ENCODE data around the gene FARS2.

The FARS2 gene

DNA sequence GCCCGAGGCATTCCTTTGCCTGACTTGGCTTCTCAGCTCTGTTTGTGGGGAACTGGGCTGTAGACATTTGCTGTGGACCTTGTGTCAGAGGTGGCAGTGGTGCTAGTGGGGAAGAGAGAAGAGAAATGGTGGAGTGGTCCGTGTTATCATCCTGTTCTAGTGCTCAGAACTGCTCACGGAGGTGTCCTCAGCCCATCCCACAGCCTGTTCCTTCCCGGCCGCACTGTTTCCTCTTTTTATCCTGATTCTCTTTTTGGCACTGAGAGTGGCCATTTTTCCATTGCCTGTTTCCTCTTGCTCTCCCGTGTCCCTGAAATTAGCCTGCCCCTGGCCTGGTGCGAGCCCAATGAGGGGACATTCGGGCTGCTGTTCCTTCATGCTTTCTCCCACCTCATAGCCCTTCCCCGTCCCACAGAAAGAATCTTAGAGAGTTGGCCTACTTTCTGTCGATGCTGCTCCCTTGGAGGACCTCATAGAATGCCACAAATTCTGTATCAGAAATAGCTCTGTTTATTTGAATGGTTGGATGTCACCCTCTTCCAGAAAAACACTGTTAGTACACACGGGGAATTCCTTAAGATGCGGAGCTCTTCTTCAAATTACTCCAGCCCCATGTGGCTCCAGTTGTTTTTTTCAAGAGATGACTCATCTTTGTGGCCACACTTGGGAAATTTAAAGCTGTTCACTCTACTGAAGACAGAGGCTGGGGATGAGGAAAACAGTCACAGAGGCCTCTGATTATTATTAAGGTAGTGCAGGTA, 26.1 kb downstream of the FARS2 start:
- DNase-seq (ENCODE audit: low spot score), result no peak

DNA sequence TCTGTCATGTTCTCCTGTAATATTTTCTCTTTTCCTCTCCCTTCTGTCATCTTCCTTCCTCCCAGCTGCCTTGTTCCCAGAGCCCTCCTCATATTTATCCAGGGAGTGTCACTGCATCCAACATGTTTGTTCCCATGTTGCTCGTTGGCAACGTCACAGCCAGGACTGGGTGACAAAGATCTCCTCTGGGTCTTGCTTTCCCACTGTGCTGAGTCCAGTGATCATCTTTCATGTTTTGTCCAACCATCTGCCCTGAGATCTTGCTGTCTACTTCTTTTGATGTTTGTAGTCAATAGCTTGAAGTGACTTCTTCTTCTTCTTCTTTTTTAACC, 26.6 kb downstream of the FARS2 start:
- no peak for DNase-seq (ENCODE audit: low spot score)

DNA sequence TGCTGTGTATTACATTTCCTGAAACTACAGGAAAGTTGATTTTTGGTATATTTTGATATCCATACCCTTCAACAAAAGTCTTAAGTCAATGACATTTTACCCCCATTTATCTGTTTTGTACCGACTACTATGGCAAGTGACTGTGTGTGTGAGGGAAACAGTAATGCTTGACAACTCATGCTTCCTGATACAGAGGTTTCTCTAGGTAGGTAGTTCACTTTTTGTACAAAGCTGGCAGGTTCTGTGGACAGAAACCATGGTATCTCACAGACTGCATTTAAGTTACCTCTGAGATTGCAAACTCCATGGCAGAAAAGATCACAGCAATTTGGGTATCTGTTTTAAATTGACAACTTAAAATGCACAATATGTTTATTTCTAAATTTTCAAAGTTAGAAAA, 28.8 kb downstream of the FARS2 start:
- DNase-seq (ENCODE audit: low spot score), result no peak

GRCh38 chr6:5290500-5290899, 29.2 kb downstream of the FARS2 start:
- DNase-seq (ENCODE audit: low spot score), result no peak

- peak; percentile 12 for DNase-seq (ENCODE audit: low spot score)
Observed at GRCh38 chr6:5292154-5292553, 30.8 kb downstream of the FARS2 start.

DNA sequence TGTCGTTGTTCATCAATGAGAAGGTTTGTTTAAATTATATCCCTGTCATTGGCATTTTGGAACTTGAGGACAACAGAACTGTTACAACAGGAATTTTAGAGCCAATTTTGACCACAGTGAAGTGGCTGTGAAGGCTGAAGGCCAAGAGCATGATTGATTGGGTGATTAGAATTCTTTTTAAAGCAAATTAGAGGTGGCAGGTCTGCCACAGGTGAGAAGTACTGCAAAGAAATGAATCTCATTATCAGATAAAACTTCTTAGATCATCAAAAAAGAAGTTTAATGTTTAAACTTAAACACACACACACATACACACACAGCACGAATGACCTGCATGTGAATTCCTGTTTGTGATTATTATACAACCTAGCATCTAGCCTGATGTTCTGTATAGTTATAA, 32.4 kb downstream of the FARS2 start:
- no peak for DNase-seq (ENCODE audit: low spot score)

- DNase-seq (ENCODE audit: low spot score), result no peak
Observed at GRCh38 chr6:5294392-5295211, 33.3 kb downstream of the FARS2 start.

- DNase-seq (ENCODE audit: low spot score), result no peak
Observed at GRCh38 chr6:5295623-5296022, 34.3 kb downstream of the FARS2 start.

DNA sequence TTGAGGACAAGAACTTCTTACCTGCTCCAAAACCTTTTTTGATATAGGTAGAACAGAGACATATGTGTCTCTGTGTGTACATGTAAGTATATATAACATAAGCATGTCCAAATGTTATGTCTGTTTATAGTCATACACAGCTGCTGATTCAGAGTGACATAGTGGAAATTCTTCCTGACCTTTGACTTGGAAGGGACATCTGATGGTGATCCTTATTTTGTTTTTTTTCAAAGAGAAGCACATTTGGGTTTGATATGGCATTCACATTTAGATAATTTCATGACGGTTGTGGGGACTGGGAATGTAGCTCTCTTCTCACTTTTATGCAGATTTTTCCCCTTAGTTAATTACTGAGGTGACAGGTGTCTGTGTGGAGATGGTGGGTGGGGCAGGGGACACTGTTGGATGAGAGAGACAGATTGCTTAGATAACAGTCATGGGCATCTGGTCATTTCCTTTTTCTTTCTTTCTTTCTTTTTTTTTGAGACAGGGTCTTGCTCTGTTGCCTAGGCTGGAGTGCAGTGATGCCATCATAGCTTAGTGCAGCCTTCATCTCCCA, 39.0 kb downstream of the FARS2 start:
- peak; percentile 18 for DNase-seq (ENCODE audit: low spot score)

DNA sequence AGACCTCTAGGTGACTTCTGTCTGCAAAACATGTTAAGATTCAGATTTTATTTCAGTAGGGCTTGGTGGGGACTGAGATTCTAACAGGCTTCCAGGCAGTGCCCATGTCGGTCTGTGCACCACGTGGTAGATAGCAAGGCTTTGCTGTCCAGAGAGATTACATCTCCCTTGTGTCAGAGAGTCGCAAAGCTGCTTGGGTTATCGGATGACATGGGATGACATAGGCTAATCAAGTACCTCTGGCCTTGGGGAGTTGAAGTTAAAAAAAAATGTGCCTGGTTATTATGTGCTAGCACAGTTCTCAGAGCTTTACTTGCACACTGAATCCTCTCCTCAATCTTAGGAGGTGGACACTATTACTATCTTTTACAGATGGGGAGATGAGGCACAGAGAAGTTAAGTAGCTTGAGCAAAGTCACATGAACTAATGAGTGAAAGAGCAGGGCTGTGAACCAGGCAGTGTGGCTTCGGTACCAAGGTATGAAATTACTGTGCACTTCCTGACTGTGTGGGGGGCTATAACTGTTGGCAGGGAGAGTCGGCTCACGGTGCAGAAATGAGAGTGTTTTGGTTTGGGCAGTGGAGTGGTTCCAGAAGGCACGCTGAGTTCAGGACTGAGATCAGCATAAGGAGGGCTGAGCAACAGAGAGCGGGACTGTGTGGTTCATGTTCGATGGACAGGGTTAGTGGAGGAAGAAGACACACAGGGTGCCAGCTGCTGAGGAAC, 41.1 kb downstream of the FARS2 start:
- DNase-seq (ENCODE audit: low spot score), result peak; percentile 64

GRCh38 chr6:5302995-5303622, 41.8 kb downstream of the FARS2 start:
- peak; percentile 26 for DNase-seq (ENCODE audit: low spot score)

DNA sequence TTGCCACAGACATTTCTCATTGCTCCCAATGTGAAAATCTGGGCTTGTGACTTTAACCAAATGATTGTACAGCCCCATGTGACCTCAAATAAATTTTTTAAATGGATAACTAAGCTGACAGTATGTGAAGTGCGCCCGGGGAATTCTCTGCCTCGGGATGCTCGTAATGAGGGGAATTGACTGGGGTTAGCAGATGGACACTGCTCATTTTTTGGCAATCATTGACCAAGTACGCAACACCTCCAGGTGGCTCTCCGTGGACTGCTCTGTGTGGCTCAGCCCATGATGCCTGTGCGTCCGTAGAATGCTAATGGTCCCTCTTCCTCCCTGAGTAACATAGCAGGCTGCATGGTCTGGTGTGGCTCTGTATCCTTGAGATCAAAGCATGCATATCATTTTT, 42.4 kb downstream of the FARS2 start:
- no peak for DNase-seq (ENCODE audit: low spot score)

- DNase-seq (ENCODE audit: low spot score), result no peak
Observed at GRCh38 chr6:5305968-5306626, 44.8 kb downstream of the FARS2 start.

- DNase-seq (ENCODE audit: low spot score), result no peak
Observed at GRCh38 chr6:5307058-5307457, 45.7 kb downstream of the FARS2 start.

DNA sequence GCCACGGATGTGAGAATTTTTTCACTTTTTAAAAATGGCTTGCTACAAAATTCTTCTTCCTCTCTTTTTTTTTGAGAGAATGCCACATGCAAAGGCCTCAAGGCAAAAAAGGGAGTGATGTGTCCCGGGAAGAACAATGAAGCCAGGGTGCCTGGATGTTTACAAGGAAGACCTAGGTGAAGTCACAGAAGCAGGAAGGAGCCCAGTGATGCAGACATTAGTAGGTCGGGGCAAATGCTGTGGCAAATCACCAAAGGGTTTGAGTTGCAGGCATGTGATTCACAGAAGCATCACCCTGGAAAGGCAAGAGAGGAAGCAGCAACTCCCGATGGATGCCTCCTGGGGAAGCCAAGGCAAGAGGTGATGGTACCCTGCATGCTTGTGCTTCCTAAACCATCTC, 46.8 kb downstream of the FARS2 start:
- no peak for DNase-seq (ENCODE audit: low spot score)

DNA sequence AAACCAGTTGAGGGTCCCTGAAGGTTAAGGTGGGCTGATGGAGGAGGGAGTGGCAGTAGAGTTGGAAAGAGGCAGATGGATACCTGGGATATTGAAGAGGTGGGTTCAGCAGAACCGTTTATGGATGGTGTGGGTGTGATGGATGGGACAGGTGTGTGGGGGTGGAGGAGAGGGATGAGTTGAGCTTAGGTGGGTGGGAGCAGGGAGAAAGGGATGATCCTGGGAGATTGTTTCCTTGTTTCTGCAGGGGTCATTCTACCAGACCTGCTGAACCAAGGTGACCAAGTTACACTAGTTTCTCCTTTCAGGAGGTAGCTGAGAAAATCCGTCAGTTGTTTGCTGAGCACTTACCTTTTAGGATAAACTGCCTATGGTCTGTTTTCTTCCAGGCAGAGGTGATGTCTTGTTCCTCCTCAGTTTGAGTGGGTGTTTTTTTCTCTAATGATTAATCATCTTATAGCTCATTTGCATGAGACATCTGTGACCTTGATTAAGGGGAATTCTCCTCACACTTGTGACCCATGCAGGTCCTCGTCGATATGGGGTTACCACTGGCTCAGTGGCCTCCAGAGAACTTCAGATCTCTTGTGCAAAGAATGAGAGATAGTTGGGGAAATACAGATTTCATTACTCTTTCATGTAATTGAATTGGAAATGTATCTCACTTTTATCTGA, 53.0 kb downstream of the FARS2 start:
- DNase-seq (ENCODE audit: low spot score), result no peak

DNA sequence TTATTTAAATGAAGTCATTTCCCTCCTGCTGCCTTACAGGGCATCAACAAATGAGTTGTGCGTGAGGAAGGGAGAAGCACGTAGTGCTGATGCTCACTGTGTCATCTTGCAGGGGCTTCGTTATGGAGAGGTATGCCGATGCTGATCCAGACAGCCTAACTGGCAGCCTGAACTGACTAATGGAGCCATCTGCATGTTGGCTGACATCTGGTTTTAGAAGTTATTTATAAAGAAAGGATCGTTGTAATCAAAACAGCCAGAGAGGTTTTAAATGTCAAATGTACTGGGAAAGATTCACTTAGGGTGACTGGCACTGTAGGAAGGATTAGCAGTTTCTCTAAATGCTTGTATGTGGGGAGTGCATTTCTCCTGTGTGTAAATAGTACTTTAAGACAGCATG, 54.6 kb downstream of the FARS2 start:
- DNase-seq (ENCODE audit: low spot score), result no peak

GRCh38 chr6:5316951-5317350, 55.6 kb downstream of the FARS2 start:
- DNase-seq (ENCODE audit: low spot score), result no peak

- DNase-seq (ENCODE audit: low spot score), result no peak
Observed at GRCh38 chr6:5318617-5319272, 57.4 kb downstream of the FARS2 start.

- DNase-seq (ENCODE audit: low spot score), result no peak
Observed at GRCh38 chr6:5323979-5324378, 62.7 kb downstream of the FARS2 start.
